Ovary (tissue), 10 donors: ENCODE data around the gene EGLN1. TPM values are rescaled to one million over a fixed set of nuclear protein-coding genes. Genes with fewer than 3 reads are reported as not detected.
"Not testable (repeated sequence)": the region's sequence is repeated elsewhere in the genome, so short reads cannot be mapped to it uniquely, and the experiment has no call there.

Experiments used
- DNase-seq, 5 donors: peaks; one replicate each; pipeline ENCODE4 v3.0.0-alpha.2; 2019 to 2020
- H3K27ac ChIP-seq, 2 donors: fragments of 200-600 bp; one replicate each; pipeline versions ENCODE4 v1.5.1 to v1.8.0; 2019 to 2022
- H3K27me3 ChIP-seq: fragments of 200-600 bp; one replicate; pipeline ENCODE4 v1.8.0; 2022
- H3K36me3 ChIP-seq: fragments of 200-600 bp; sonication (generic); one replicate; pipeline ENCODE4 v1.5.1; 2019
- H3K4me1 ChIP-seq: one replicate; pipeline ENCODE4 v1.8.1; 2013; ENCODE audit warnings: mild to moderate bottlenecking, moderate library complexity; ENCODE audit not compliant: insufficient read depth
- H3K4me3 ChIP-seq: fragments of 200-600 bp; sonication (generic); one replicate; pipeline ENCODE4 v1.5.1; 2017
- H3K9me3 ChIP-seq, 2 donors: fragments of 200-600 bp in 1 of 2; sonication (generic) in 1 of 2; one replicate each; pipeline versions ENCODE4 v1.5.1 to v1.8.1; 2013 to 2019; ENCODE audit warnings: mild to moderate bottlenecking in 1 of 2, moderate library complexity in 1 of 2
- EP300 ChIP-seq: sonication (generic); formaldehyde crosslinking; IDR thresholded peaks from one replicate; pipeline ENCODE4 v1.6.1; 2017; ENCODE audit warnings: antibody characterized with exemption
- POLR2A ChIP-seq: fragments of 450-650 bp; IDR thresholded peaks from one replicate; pipeline ENCODE4 v1.6.1; 2017; ENCODE audit warnings: antibody characterized with exemption, mild to moderate bottlenecking, moderate library complexity
- WGBS, 3 donors: extraction: QIAGEN DNeasy Blood & Tissue Kit in 1 of 3; methylation state at CpG; one replicate each; pipeline versions ENCODE4 v1.1.5 to v1.1.7; 2013 to 2017; 5-methylcytosine and 5-hydroxymethylcytosine counted together
- intact Hi-C, 4 donors: fragments of 100-400 bp; cut with DNase I; formaldehyde crosslinking; loops; one replicate each; pipeline versions ENCODE4 v1.11.0 to v1.15.1; 2022 to 2023
- long read RNA-seq, 3 donors: library from polyadenylated mRNA in 2 of 3; unstranded in 2 of 3; transcript quantifications; one replicate each; pipeline ENCODE4 v2.0.0 and lab custom pipeline, GENCODE V29; 2021 to 2026
- polyA plus RNA-seq, 2 donors: library from polyadenylated mRNA; stranded (reverse); fragments of 200-250 nt in 1 of 2; fragments of 350-450 nt in 1 of 2; fragmentation: Illumina TruSeq in 1 of 2; extraction: RNeasy Lipid Tissue Mini Kit (QIAGEN cat#74804) in 1 of 2; gene quantifications; one replicate each; pipeline ENCODE4 v1.2.3, GENCODE V29; 2013 to 2014
- total RNA-seq, 7 donors: library from RNA; depleted of rRNA in 2 of 7; stranded (reverse); fragments of >200 nt in 2 of 7; fragmentation: NEBNext Ultra II Directional in 3 of 7; extraction: Animal tissue kit (Norgen Biotek cat#: 25700) in 3 of 7; gene quantifications; one replicate each; pipeline versions ENCODE4 v1.1.0 to v1.2.4, GENCODE V29; 2016 to 2023
- TF ChIP-seq, protein P1 (sequence below), 3 donors: fragments of 450-650 bp in 2 of 3; fragments of 200-600 bp in 1 of 3; IDR thresholded peaks; one replicate each; pipeline versions ENCODE4 v1.5.1 to v1.8.0; 2016 to 2022; ENCODE audit warnings: antibody characterized with exemption in 3 of 3, mild to moderate bottlenecking in 1 of 3
- donor health status: DM: no; HTN: no; CAD: no; lungs with moderate emphysema.
- donor health status: DM: no; HTN: no; CAD: no.
- donor health status: Bipolar disorder and iron deficiency.
- donor health status: DM: yes; HTN: yes; CAD: no.
- donor health status: DM: no; HTN: no; CAD: no.
- donor health status: DM: yes; HTN: yes; CAD: no.

EGLN1 gene
- total RNA-seq, result 10 to 100 TPM; 26.3 to 52.0 (median 39.1) TPM
- 10 to 100 TPM; 18.5 to 47.4 TPM for polyA plus RNA-seq
- long read RNA-seq, donor 1, full-length matches to known transcripts, result 2 of 8 reads
- long read RNA-seq, donor 1, partial matches to known transcripts, result 0 of 8 reads
- long read RNA-seq, donor 1, other reads (novel, unspliced or antisense), result 6 of 8 reads
- long read RNA-seq, donor 2, full-length matches to known transcripts, result 23 of 30 reads
- long read RNA-seq, donor 2, partial matches to known transcripts, result 0 of 30 reads
- long read RNA-seq, donor 2, other reads (novel, unspliced or antisense), result 7 of 30 reads
- long read RNA-seq, donor 3, full-length matches to known transcripts, result 108 of 141 reads
- long read RNA-seq, donor 3, partial matches to known transcripts, result 2 of 141 reads
- long read RNA-seq, donor 3, other reads (novel, unspliced or antisense), result 31 of 141 reads

DNA sequence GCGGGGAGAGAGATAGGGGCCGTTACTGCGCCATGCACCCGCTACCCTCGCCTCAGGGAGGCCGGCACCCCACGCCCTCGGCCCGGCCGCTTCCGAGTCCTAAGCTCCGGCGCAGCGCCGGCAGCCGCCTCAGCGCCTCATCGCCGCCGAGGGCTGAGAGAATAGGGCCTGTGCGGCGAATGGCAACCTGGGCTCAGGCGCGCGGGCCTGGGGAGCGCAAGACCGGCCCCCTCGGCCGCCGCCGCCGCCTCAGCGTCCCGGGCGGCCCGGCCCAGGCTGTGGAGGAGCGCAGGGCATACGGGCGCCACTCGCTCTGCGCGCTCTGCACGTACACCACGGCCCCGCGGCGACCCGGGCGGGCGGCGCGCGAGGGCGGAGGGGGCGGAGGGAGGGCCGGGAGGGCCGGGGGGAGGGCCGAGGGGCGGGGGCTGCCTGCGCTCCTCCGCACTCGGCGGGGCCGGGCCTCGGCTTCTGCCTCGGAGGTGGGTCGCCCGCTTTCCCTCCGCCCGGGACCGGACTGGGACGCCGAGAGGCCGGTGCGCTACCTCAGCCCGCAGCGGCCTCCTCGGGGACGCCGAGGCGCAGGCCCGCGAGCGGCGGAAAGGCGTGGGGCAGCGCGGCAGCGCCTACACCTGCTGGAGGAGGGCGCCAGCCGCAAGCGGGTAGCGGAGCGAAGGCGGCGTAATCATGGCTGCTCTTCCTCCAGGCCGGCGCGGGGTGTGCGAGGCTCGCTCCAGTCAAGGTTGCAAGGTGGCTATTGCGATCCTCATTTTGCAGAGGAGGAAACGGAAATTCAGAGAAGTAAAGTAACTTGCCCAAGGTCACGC, at the start of gene EGLN1:
TSS of gene EGLN1 (minus strand) at position 317 of the 827 bp plus-strand sequence. CDS start 399 bp downstream, outside the sequence.
- peaks cover 7% of the 10 kb centered on the region for H3K4me1 ChIP-seq

DNA sequence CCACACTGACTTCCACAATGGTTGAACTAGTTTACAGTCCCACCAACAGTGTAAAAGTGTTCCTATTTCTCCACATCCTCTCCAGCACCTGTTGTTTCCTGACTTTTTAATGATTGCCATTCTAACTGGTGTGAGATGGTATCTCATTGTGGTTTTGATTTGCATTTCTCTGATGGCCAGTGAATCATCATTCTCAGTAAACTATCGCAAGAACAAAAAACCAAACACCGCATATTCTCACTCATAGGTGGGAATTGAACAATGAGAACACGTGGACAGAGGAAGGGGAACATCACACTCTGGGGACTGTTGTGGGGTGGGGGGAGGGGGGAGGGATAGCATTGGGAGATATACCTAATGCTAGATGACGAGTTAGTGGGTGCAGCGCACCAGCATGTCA, 49.4 kb upstream of the EGLN1 start:
- H3K4me3 ChIP-seq, H3K4me1 ChIP-seq, H3K9me3 ChIP-seq, intact Hi-C loops, DNase-seq, H3K36me3 ChIP-seq, H3K27ac ChIP-seq, H3K27me3 ChIP-seq: not testable (repeated sequence)
- WGBS, 3 donors, result 90 to 96% (median 94%) methylated on average over 3 to 5 of the region's 5 CpGs

More for the DNA sequence above, at the start of gene EGLN1:
- peak; percentile 80 to 89 (median 85) for DNase-seq
- Histone ChIP-seq H3K27ac (peak within 1 kb of the TSS; percentile 91 to 99), H3K9me3 (no peaks in the 10 kb centered on the region), H3K36me3 (no peaks in the 10 kb centered on the region), H3K27me3 (no peaks in the 10 kb centered on the region), H3K4me3 (peak within 1 kb of the TSS; percentile 73)
- TF ChIP-seq EP300, result no peak
- TF ChIP-seq POLR2A, result peak; percentile 57
- WGBS, 3 donors, result 0 to 1% (median 0%) methylated on average over 67 to 104 of the region's 104 CpGs
- intact Hi-C loops, result loop anchor here in 1 of 4 donors (10.0 kb wide), 1 partner anchor 103 kb away; the partner anchor contains the start of gene TSNAX

DNA sequence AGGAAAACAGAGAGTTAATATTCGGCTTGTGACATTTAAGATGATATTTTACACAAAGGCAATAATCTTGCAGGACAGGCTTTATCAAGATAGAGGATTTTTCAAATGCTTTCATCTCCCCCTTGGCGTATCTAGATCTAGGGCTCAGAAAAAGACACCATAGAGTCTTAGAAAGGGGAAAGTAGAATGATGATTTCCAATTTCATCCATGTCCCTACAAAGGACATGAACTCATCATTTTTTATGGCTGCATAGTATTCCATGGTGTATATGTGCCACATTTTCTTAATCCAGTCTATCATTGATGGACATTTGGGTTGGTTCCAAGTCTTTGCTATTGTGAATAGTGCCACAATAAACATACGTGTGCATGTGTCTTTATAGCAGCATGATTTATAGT, 48.9 kb upstream of the EGLN1 start:
- H3K36me3 ChIP-seq, H3K4me1 ChIP-seq, H3K27ac ChIP-seq, DNase-seq, H3K4me3 ChIP-seq, intact Hi-C loops, H3K9me3 ChIP-seq, H3K27me3 ChIP-seq: not testable (repeated sequence)
- 94 to 97% (median 95%) methylated on average over 2 to 3 of the region's 3 CpGs for WGBS, 3 donors

- 65 to 77% (median 66%) methylated on average over 1 of the region's 1 CpG for WGBS, 3 donors
- intact Hi-C loops, result no loop called here
- TF ChIP-seq EP300, result no peak
- no peak for TF ChIP-seq POLR2A
- TF ChIP-seq, protein P1, sequence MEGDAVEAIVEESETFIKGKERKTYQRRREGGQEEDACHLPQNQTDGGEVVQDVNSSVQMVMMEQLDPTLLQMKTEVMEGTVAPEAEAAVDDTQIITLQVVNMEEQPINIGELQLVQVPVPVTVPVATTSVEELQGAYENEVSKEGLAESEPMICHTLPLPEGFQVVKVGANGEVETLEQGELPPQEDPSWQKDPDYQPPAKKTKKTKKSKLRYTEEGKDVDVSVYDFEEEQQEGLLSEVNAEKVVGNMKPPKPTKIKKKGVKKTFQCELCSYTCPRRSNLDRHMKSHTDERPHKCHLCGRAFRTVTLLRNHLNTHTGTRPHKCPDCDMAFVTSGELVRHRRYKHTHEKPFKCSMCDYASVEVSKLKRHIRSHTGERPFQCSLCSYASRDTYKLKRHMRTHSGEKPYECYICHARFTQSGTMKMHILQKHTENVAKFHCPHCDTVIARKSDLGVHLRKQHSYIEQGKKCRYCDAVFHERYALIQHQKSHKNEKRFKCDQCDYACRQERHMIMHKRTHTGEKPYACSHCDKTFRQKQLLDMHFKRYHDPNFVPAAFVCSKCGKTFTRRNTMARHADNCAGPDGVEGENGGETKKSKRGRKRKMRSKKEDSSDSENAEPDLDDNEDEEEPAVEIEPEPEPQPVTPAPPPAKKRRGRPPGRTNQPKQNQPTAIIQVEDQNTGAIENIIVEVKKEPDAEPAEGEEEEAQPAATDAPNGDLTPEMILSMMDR (IDR thresholded peaks at IDR 0.05), result no peak
- H3K4me3 ChIP-seq, result no peak overlapping the region
- H3K27me3 ChIP-seq, result no peaks in the 10 kb centered on the region
- DNase-seq, result no peak
- no peaks in the 10 kb centered on the region for H3K9me3 ChIP-seq
- no peaks in the 10 kb centered on the region for H3K4me1 ChIP-seq
- H3K36me3 ChIP-seq, result no peaks in the 10 kb centered on the region
- H3K27ac ChIP-seq, result no peak overlapping the region
These were observed 45.9 kb upstream of the EGLN1 start for GRCh38 chr1:231467986-231468385.

DNA sequence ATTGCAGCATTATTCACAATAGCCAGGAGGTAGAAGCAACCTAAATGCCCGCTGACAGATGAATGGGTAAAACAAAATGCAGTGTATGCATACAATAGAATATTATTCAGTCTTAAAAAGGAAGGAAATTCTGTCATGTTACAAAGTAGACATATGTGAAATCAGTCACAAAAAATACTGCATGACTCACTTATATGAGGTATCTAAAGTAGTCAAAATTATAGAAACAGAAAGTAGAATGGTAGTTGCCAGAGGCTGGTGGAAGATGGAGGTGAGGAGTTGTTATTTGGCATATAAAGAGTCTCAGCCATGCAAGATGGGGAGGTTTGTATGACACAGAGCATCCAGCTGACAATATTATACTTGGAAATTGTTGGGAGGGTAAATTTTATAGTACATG, 43.0 kb upstream of the EGLN1 start:
- TF ChIP-seq, protein P1 (IDR thresholded peaks at IDR 0.05), result no peak
- TF ChIP-seq EP300, result no peak
- no peak for TF ChIP-seq POLR2A
- Histone ChIP-seq H3K9me3 (no peaks in the 10 kb centered on the region), H3K4me3 (no peak overlapping the region), H3K27ac (no peak overlapping the region), H3K36me3 (no peaks in the 10 kb centered on the region), H3K4me1 (no peaks in the 10 kb centered on the region), H3K27me3 (no peaks in the 10 kb centered on the region)
- WGBS, 3 donors, result 88 to 92% (median 89%) methylated on average over 1 of the region's 1 CpG
- DNase-seq, result no peak
- intact Hi-C loops, result no loop called here
